Astrocyte (in vitro differentiated cells and primary cell): ENCODE results near the gene STARD4.

ENCODE experiments used
- CTCF ChIP-seq: IDR thresholded peaks from 2 replicates; pipeline ENCODE4 v1.5.1; 2011; ENCODE audit warnings: low read depth, mild to moderate bottlenecking, inconsistent platforms, low read length, moderate library complexity; ENCODE audit not compliant: insufficient read depth
- EZH2 ChIP-seq: IDR thresholded peaks from 2 replicates; pipeline ENCODE4 v1.6.1; 2012; ENCODE audit warnings: mild to moderate bottlenecking, low read length, inconsistent platforms; ENCODE audit not compliant: insufficient read depth

GRCh38 chr5:111478266-111478665 is 34.1 kb downstream of the STARD4 start:
- no peak for TF ChIP-seq CTCF
- TF ChIP-seq EZH2: no peak
